NCI-H748 (cell line): ENCODE data around the gene COX6B2.

Experiments used
- DNase-seq: peaks from one replicate; lab custom pipeline; 2025; ENCODE audit not compliant: unreplicated experiment; lab: John Stamatoyannopoulos, UW

COX6B2 gene

GRCh38 chr19:55362990-55363716, 8.6 kb upstream of the COX6B2 start, which contains the start of gene GARIN5B:
Gene GARIN5B, minus strand, starts transcription at chr19:55363260. Its CDS starts 194 bp downstream, at chr19:55363066.
- no peak for DNase-seq

GRCh38 chr19:55362174-55362989, 7.9 kb upstream of the COX6B2 start:
- no peak for DNase-seq

- DNase-seq, result no peak
Observed at GRCh38 chr19:55360902-55361301, 6.4 kb upstream of the COX6B2 start.

- no peak for DNase-seq
Observed at GRCh38 chr19:55358943-55359908, 4.7 kb upstream of the COX6B2 start.

GRCh38 chr19:55358493-55358892, 4.0 kb upstream of the COX6B2 start:
- DNase-seq, result no peak

GRCh38 chr19:55355213-55355821, 798 bp upstream of the COX6B2 start:
- DNase-seq, result peak; percentile 40

GRCh38 chr19:55353803-55354697, 469 bp downstream of the COX6B2 start:
- peak; percentile 71 for DNase-seq

- peak; percentile 50 for DNase-seq
Observed at GRCh38 chr19:55353356-55353802, 1.1 kb downstream of the COX6B2 start.

GRCh38 chr19:55352549-55353145, 1.9 kb downstream of the COX6B2 start:
- no peak for DNase-seq

- no peak for DNase-seq
Observed at GRCh38 chr19:55352040-55352439, 2.5 kb downstream of the COX6B2 start.

GRCh38 chr19:55350620-55351315, 3.8 kb downstream of the COX6B2 start:
- DNase-seq, result no peak

- no peak for DNase-seq
Observed at GRCh38 chr19:55348317-55349034, 6.0 kb downstream of the COX6B2 start.

- no peak for DNase-seq
Observed at GRCh38 chr19:55347442-55348009, 7.0 kb downstream of the COX6B2 start.

GRCh38 chr19:55346725-55347441, 7.6 kb downstream of the COX6B2 start:
- no peak for DNase-seq

GRCh38 chr19:55345818-55346724, 8.4 kb downstream of the COX6B2 start:
- peak; percentile 59 for DNase-seq
